ENCODE results near the gene NOTCH1.
"Not testable (repeated sequence)": the region's sequence is repeated elsewhere in the genome, so short reads cannot be mapped to it uniquely, and the experiment has no call there.

NOTCH1 gene

DNA sequence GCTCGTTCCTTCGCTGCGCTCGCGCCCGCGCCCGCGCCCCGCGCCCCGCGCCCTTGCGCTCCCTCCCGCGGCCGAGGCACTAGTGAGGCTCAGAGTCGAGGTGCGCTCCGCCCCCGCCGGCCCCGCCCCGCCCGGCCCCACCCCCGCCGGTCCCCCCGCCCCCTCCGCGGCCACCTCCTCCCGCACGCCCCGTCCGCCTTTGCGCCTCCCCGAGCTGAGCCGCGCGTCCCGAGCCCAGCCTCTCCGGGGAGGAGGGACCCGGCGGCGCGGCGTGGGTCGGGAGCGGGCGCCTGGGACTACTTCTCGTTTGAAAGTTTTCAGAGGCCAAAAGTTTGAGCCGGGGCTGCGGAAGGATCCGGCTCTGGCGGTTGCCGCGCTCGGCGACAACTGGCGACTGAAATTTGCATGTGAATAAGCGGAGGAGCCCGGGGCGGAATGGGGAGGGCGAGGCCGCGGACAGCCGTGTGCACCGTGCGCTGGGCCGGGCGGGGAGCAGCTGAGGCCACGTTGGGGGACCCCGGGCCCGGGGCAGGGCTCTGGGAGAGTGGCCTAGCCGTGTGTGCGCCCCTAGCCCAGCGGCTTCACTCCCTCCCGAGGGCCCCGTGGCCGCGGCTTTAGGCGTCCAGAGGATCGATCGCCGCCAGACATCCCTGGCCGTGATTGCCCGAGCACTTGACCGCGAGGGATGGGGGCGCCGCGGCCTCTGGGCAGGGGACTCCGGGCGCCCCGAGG lies at the start of gene NOTCH1:
TSS of gene NOTCH1 (minus strand) at position 84 of the 732 bp plus-strand sequence. CDS start 262 bp downstream, outside the sequence.
- DNase-seq, result no peak

GRCh38 chr9:136594492-136594891 lies 48.6 kb upstream of the NOTCH1 start:
- no peak for DNase-seq

DNA sequence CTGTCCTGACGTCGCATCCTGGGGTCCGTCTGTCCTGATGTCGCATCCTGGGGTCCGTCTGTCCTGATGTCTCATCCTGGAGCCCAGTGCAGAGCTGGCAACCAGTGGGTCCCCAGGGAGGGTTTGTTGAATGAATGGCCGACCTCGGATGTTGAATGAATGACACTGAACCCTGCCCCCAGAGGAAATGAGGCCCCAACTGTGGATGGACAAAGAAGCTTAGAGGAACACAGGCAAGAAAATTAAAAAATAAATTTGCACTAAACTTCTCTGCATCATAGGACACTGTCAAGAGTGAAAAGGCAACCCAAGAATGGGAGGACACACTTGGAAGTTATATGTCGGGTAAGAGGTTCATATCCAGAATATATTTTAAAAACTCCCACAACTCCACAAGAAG lies 47.7 kb upstream of the NOTCH1 start:
- DNase-seq, result no peak

DNA sequence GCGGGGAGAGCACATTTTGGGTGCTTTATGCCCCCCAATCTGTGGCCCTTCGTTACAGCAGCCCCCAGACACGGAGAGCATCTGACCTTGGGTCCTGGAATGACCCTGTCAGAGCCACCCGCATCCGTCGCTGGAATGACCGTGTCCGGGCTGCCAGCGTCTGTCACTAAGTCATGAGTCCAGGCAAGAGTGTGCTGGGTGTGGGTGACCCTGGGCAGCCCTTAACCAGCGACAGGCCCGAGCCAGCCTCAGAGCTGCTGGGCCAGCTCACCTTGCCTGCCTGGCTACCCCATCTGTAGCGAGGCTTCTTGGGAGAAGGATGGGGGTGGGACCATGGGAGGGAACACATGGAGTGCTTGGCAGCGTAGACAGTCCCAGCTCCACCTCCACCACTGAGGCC lies 46.8 kb upstream of the NOTCH1 start:
- DNase-seq, result no peak

DNA sequence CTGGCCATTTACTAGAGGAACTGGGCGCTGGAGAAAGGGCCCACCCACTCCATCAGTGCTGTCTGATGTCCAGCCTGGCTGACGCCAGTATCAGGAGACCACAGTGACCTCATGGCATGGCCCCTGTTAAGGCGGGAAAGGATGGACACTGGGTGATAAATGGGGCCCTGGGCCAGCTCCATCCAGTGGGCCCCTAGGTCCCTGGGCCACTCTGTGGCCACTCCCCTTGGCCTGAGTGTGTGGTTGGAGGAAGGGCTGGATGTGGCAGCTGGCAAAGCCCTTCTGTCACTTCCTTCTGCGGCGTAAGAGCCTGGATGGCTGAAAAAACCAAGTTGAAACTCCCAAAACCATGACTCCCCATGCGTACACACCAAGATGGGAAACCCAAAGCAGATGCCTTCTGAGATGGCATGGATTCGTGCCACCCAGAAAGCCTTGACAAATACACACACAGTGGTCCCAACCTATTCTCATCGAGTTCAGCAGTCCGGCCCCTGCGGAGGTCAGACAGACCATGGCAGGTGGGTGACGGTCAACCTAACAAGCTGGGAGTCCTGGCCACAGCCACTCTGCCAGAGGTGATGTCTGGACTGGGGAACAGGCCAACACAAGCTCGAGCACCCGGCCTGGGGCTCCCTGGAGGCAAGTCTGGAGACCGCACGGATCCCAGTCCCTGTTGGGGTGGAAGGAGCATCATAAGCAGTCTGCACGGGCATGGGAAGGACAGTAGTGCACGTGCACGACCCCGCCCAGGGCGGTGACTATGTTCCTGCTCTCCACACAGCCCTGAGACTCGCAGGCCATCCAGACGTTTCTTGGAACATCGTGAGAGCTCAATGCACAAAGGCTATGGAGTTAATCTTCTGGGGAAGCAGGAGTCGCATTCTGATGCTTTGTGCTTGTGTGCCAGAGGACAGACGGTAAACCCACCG lies 45.2 kb upstream of the NOTCH1 start:
- no peak for DNase-seq

- DNase-seq, result no peak
These were observed 44.2 kb upstream of the NOTCH1 start for GRCh38 chr9:136589766-136590763.

DNA sequence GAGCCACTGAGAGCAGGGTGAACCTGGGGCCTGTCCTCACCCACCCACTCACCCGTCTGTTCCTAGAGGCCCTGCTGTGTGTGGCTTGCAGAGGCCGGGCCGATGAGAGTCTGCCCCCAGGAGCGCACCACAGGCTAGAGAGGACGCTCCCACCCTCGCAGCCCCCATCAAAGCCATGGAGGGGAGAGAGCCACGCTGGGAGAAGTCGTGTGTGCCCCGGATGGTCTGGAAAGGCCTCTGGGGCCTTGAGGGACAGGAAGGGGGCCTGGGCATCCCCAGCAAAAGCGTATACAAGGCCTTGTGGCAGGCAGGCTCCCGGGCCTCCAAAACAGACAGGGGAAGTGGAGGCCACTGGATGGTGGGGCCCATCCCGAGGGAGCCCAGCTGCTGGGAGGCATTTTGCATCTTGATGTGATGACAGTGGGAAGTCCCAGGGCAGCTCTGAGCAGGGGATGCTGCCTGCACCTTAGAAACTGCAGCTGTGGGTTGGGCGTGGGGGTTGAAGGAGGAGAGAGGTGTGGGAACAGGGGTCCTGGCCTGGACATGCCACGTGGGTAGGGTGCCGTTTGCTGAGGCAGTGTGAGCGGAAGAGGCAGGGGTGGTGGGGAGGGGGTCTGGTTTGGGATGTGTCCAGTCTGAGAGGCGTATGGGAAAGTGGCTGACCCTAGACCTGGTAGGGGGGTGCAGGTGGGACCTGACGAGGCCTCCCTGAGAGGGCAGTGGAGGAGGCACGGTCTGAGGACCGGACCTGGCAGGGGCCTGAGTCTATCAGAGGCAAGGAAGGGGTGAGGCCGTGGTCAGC lies 43.0 kb upstream of the NOTCH1 start:
- no peak for DNase-seq

DNA sequence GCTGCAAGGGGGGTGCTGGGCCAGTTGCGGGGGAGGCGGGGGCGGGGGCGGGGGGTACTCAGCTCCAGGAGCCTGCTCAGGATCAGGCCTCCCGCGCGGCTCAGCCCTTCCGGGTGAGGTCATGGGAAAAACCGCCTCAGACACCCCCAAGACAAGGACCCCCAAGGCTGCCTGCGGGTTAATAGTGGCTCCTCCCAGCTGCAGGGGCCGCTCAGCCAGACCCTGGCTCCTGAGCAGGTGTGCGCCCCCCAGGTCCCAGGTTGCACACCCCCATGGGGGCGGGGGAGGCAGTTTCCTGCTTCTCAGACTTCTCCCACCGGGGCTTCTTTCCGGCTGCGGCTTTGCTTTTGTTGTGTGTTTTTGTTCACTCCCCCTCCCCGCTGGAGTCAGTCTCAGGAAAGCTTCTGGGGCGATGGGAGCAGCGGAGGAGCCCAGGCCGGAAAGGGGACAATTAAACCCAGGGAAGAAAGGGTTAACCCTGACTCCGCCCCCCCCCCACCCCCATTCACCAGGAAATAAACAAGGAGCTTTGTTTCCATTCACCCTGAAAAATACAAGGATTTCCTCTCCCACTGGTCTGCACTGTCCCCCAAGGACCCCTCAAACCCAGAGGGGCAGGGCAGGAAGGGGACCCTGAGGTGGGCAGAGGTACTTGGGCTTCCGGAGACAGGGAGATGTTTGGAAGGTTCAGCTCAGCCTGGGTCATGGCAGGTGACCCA lies 42.3 kb upstream of the NOTCH1 start:
- no peak for DNase-seq

GRCh38 chr9:136587145-136587943 lies 41.5 kb upstream of the NOTCH1 start:
- DNase-seq, result peak in 1 of 2 experiments; percentile 34

GRCh38 chr9:136586391-136586953 lies 40.6 kb upstream of the NOTCH1 start:
- no peak for DNase-seq

DNA sequence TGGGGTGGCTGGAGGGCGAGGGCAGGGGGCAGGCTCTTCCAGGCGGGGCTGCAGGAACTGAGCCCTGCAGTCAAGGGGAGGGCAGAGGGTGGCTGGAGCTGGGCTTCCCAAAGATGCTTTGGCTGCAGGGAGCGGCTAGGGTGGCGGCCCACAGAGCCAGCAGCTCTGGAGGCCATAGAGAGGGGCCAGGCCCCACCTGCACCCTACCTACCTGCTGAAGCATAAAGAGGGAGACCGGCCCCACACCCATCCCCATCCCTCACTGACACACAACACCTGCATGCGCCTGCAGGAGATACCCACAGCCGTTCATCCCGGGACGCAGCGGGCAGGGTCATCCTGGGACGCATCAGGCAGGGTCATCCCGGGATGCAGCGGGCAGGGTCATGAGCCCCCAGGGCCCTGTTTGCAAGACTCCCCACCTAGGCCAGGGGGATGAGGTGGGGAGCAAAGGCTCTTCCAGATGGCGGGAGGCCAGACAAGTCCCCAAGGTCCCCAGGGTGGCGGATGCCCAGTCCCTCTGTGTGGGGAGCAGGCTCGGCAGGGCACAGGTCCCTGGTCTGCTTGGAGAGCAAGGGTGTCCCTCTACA lies 39.8 kb upstream of the NOTCH1 start:
- DNase-seq, result no peak

- DNase-seq, result no peak
These were observed 39.1 kb upstream of the NOTCH1 start for GRCh38 chr9:136584934-136585333.

DNA sequence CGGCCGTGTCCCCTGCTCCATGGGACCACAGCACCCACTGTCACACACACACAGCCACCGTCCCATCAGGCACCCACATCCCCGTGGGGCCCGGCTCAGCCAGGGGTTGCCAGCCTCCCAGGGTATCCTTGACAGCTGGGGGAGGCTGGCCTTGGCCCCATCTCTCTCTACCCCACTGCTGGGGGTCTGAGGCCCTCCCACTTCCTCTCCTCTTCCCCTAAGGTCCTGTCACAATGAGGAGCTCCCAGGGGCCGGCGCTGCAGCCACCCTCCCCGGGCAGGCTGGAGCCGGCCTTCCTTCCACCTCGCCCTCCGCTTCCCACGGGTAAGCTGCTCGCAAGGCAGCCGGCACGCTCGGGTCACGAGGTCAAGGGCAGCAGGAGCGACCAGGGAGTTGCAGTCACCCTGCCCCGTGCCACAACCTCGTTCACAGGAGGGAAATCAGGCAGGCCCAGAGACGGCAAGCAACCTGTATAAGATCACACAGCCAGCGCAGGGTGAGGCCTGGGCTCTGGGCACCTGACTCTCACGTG lies 38.6 kb upstream of the NOTCH1 start:
- DNase-seq, result no peak

GRCh38 chr9:136582977-136583735 lies 37.3 kb upstream of the NOTCH1 start:
- DNase-seq, result no peak

DNA sequence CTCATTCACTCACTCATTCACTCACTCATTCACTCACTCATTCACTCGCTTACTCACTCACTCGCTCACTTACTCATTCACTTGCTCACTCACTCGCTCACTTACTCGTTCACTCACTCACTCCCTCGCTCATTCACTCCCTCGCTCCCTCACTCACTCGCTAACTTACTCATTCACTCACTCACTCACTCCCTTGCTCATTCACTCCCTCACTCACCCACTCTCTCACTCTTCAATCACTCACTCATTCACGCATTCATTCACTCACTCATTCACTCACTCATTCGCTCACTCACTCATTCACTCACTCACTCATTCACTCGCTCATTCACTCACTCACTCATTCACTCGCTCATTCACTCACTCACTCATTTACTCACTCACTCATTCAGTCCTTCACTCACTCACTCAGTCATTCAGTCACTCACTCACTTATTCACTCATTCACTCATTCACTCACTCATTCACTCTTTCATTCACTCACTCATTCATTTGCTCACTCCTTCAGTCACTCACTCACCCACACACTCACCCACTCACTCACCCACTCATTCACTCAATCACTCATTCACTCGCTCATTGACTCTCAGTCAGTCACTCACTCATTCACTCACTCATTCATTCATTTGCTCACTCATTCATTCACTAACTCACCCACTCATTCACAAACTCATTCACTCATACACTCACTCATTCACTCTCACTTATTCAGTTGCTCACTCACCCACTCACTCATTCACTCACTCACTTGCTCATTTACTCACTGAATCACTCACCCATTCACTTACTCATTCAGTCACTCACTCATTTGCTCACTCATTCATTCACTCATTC lies 36.0 kb upstream of the NOTCH1 start:
- DNase-seq, result no peak

GRCh38 chr9:136579650-136580219 lies 33.9 kb upstream of the NOTCH1 start:
- not testable (repeated sequence) for DNase-seq

Data from SHP77 (cell line).